Inferior parietal cortex (tissue), 1 donor: ENCODE data around the gene SLC44A3.
"Not testable (repeated sequence)": the region's sequence is repeated elsewhere in the genome, so short reads cannot be mapped to it uniquely, and the experiment has no call there.

Experiments
- DNase-seq: peaks from one replicate; pipeline ENCODE4 v3.0.0-alpha.2; 2016; ENCODE audit errors: extremely low spot score

The SLC44A3 gene

GRCh38 chr1:94836891-94837290, 16.7 kb downstream of the SLC44A3 start:
- no peak for DNase-seq

GRCh38 chr1:94840381-94840780, 20.2 kb downstream of the SLC44A3 start:
- not testable (repeated sequence) for DNase-seq

- no peak for DNase-seq
These were observed 20.7 kb downstream of the SLC44A3 start for GRCh38 chr1:94840808-94841207.

GRCh38 chr1:94843430-94843829, 23.3 kb downstream of the SLC44A3 start:
- no peak for DNase-seq

- DNase-seq = no peak
These were observed 23.7 kb downstream of the SLC44A3 start for GRCh38 chr1:94843846-94844245.

- no peak for DNase-seq
These were observed 26.2 kb downstream of the SLC44A3 start for GRCh38 chr1:94846308-94846707.

- no peak for DNase-seq
These were observed 31.4 kb downstream of the SLC44A3 start for GRCh38 chr1:94851571-94851970.

- no peak for DNase-seq
These were observed 32.6 kb downstream of the SLC44A3 start for GRCh38 chr1:94852788-94853187.

- DNase-seq = peak; percentile 89
These were observed 34.5 kb downstream of the SLC44A3 start for GRCh38 chr1:94854458-94855306.

GRCh38 chr1:94855307-94855700, 35.1 kb downstream of the SLC44A3 start:
- no peak for DNase-seq

GRCh38 chr1:94856004-94856403, 35.8 kb downstream of the SLC44A3 start:
- DNase-seq = no peak

- DNase-seq = no peak
These were observed 36.7 kb downstream of the SLC44A3 start for GRCh38 chr1:94856868-94857267.

GRCh38 chr1:94858276-94858675, 38.1 kb downstream of the SLC44A3 start:
- no peak for DNase-seq

GRCh38 chr1:94859174-94859573, 39.0 kb downstream of the SLC44A3 start:
- no peak for DNase-seq

- no peak for DNase-seq
These were observed 42.6 kb downstream of the SLC44A3 start for GRCh38 chr1:94862718-94863117.

- peak; percentile 23 for DNase-seq
These were observed 43.2 kb downstream of the SLC44A3 start for GRCh38 chr1:94863297-94863911.

- DNase-seq = peak; percentile 13
These were observed 43.8 kb downstream of the SLC44A3 start for GRCh38 chr1:94863919-94864318.

- no peak for DNase-seq
These were observed 44.7 kb downstream of the SLC44A3 start for GRCh38 chr1:94864821-94865220.

- peak; percentile 33 for DNase-seq
These were observed 45.2 kb downstream of the SLC44A3 start for GRCh38 chr1:94865360-94865759.

- DNase-seq = peak; percentile 18
These were observed 46.1 kb downstream of the SLC44A3 start for GRCh38 chr1:94866164-94866807.

GRCh38 chr1:94871031-94871430, 50.9 kb downstream of the SLC44A3 start:
- DNase-seq = no peak

- no peak for DNase-seq
These were observed 52.8 kb downstream of the SLC44A3 start for GRCh38 chr1:94872771-94873495.
